Activated T-cell treated with anti-CD3 and anti-CD28 coated beads for 4 hours (primary cell): ENCODE measurements around the gene GABRR2.
"Not testable (repeated sequence)": the region's sequence is repeated elsewhere in the genome, so short reads cannot be mapped to it uniquely, and the experiment has no call there.

Experiments used
- DNase-seq: peaks from one replicate; pipeline ENCODE4 v3.0.0-alpha.2; 2020

GABRR2 gene

GRCh38 chr6:89323511-89323971, 8.4 kb upstream of the GABRR2 start:
- DNase-seq = no peak

DNA sequence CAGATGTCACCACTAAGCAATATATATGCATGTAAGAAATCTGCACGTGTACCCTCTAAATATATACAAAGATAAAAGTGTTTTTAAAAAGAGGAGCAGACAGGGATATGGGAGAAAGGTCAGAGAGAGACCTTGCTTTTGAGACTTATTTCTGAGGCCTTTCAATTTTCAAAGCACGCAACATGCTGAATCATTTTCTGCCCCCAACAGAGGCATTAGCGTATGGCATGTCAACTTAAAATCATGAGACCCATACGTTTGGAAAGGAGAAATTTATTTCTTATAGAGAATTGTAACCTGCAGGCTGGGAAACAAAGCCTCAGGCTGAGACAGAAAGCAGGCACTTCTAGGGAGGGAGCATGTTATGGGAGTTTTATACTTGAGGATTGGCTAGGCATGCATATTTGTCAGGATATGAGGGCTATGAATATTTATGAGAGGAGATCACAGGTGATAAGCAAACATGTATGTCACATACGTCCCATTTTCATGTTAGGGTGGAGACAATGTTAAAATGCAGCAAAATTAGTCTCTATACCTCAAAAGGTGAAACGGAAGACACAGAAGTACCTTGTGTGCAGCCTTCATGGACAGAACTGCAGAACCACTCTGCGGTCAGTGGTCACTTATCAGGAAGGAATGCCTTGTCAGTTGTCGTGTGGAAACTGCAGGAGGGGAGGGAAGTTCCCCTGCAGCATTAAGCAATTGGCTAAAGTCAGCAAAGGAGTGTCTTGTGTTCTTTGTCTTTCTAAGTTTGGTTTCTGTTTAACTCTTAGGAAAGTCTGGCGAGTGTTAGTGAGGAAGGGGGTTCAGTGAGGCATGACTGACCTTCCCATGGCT, 6.3 kb upstream of the GABRR2 start:
- no peak for DNase-seq

GRCh38 chr6:89320012-89320559, 5.0 kb upstream of the GABRR2 start:
- DNase-seq = no peak

DNA sequence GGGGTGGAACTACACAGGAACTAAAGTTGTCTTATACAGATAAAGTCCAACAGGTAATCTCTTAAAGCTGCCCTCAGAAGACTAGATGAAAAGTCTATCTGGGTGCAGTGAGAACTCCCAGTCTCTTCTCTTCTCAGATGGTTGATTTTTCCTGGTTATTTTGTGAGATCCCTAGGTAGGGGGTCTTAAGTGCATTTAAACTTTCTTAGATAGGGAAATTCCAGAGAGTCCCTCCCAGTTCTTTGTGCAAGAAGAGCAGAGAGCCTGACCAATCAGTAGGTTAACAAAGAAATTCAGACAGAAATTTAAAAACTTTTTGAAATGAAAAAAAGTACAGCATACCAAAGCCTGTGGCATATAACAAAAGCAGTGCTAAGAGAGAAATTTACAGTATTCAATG, 2.0 kb upstream of the GABRR2 start:
- DNase-seq = no peak

DNA sequence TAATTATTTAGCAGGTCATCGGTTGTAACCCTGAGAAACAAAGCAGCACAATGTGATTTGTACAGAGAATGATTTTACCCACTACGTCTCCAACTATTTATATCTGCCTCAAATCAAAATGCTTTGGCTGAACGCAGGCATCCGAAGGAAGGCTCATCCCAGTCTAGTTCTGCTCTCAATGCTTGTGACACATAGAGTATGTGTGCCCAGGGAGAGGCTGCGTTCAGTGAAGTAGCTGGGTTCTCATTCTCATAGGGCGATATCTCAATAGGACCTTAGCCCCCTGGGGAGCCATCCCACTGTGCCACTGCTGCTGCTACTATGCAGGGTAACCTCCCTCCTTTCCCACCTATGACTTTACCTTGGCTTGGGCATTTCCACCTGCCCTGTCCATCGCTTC, 407 bp downstream of the GABRR2 start:
- DNase-seq = no peak

DNA sequence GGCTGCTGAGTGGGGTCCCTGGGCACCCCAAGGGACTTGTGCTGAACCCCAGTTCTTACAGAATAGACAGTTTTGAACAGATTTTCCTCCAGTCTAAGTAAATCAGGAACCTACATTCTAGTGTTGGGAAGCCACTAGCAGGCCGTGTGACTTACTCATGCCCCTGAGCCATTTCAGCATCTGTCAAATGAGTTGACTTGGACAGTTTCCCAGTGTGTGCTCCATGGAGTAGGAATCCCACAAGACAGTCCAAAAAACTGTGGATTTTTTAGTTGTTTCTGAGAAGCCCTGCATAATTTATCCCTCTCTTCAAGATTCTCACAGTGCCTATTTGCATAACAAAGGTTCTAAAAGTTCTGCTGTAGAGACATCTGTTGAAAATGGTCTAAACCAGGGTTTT, 2.1 kb downstream of the GABRR2 start:
- no peak for DNase-seq

- no peak for DNase-seq
These were observed 3.1 kb downstream of the GABRR2 start for GRCh38 chr6:89311853-89312531.

DNA sequence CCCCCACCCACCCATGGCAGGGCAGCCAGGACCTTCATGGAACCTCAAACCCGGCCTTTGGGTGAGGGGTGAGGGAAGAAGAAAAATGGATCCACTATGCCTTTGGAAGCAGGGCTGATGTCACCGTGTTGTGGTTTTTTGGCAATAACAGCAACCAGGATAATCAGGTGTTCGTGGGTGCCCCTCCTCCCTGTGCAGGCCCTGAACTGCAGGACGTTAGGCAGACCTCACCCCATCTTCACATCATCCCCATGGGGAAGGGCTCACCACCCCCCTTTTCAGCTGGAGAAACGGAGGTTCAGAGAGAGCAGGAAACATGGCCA, 3.6 kb downstream of the GABRR2 start:
- DNase-seq = no peak

DNA sequence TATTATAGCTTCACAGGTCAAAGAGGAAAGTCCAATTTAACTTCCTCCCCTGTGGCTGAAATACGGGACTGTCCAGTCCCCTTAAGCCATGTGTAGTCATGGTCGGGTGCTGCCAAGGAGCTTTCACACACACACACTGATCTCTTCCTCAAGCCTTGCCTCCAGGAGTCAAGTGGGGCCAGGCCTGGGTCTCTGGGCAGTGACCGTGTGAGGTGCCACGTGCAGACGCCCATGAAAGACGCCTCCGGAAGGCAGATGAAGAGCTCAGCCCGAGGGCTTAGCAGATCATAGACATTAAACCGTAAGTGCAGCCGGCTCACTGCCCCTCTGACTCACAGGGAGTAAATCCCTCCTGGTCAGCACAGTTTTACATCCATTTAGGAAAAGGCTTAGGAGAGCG, 4.2 kb downstream of the GABRR2 start:
- DNase-seq = no peak

DNA sequence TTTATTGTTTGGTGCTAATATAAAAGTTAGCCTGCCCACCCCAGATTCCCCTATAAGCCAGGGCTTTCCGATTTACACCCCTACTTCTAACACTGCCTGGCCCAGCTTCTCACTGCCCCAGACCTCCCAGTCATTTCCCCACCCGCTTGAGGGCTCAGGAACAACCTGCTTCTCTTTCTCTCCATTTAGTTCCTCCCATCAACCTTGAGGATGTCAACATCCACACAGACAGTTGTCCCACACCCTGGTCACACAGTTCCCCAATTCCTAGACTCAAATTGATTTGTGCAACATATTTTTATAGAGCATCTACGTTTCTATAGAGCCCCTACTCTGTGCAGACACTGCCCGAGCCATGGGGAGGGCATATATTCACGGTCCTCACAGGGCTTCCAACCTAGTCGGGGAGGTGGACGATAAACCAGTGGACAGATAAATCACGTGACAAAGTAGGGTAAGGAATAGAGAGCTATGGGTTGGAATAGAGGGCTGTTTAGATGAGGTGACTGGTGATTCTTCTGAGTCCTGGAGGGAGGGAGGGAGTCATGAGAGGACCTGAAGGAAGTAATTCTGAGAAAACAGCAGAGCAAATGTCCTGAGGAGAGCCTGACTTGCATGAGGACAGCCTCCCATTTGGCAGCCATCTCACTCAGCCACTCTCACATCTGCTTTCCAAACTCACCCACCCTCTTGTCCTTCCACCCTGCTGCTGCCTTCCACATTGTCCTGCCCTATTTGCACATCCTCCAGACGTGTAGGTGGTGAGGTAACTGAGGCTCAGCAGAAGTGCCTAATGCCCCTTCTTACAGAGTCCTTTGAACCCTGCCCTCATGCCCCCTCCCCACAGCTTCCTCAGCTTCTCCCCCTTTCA, 6.3 kb downstream of the GABRR2 start:
- no peak for DNase-seq

DNA sequence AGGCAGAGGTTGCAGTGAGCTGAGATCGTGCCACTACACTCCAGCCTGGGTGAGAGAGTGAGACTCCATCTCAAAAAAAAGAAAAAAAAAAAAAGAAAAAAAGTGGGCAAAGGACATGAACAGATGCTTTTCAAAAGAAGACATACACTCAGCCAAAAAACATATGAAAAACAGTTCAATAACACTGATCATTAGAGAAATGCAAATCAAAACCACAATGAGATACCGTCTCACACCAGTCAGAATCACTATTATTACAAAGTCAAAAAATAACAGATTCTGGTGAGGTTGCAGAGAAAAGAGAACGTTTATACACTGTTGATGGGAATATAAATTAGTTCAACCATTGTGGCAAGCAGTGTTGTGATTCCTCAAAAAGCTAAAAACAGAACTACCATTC, 10.6 kb downstream of the GABRR2 start:
- DNase-seq = not testable (repeated sequence)

DNA sequence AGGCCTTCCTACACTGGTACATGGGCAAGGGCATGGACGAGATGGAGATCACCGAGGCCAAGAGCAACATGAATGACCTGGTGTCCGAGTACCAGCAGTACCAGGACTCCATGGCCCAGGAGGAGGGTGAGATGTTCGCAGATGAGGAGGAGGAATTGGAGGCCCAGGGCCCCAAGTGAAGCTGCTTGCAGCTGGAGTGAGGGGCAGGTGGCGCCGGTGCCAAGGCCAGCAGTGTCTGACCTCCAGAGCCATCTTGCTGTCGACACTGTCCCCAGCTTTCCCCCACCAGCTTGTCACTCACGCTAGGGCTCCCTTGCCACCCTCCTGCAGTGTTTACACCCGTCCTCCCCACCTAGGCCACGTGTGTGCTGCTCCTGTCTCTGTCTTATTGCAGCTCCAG, 12.2 kb downstream of the GABRR2 start:
- no peak for DNase-seq

- DNase-seq = no peak
These were observed 12.8 kb downstream of the GABRR2 start for GRCh38 chr6:89302195-89302770.

GRCh38 chr6:89301586-89302194, 13.4 kb downstream of the GABRR2 start:
- no peak for DNase-seq

DNA sequence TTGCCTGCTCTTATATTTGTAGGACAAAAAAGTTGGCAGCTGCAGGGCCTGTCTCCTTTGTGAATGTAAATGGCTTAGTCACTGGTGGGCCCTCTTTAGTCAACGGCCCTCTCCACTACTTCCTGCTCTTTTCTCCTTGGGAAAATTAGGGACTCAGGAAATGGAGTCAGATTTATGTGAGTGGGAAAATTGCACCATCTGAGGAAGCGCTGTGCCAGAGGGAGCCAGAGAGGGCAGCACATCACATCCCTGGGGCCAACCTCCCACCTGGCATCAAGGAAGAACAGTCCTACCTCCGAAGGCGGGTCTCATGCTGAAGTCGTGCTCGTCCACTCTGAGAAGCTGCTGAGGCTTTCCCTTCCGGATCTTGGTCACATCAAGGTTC, 15.6 kb downstream of the GABRR2 start:
- DNase-seq = no peak

DNA sequence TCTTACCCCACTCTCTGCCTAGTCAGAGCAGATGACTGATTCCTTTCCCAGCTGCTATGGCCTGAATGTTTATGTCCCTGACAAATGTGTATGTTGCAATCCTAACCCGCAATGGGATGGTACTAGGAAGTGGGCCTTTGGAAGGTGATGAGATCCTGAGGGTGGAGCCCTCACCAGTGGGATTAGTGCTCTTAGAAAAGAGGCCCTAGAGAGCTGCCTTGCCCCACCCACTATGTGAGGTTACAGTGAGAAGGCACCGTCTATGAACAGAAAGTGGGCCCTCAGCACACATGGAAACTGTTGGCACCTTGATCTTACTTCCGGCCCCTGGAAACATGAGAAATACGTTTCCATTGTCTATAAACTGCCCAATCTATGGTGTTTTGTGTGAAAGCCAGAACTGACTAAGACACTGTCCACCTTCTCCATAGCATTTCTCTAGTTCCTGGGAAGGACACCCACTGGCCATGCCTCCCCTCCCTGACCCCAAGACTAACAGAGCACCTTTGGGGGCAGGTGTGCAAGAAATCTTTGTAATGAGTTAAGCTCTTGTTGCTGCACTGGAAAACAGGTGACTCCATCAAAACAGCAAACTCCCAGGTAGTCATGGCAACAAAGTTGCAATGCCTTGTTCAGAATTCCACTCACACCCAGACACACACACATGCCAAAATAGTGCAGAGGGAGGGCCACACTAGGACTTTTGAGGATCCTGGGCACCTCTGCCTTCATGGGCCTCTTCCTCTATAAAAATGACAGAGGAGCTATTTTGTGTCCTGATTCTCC, 16.2 kb downstream of the GABRR2 start:
- peak; percentile 16 for DNase-seq

- DNase-seq = peak; percentile 30
These were observed 17.3 kb downstream of the GABRR2 start for GRCh38 chr6:89297695-89298351.

DNA sequence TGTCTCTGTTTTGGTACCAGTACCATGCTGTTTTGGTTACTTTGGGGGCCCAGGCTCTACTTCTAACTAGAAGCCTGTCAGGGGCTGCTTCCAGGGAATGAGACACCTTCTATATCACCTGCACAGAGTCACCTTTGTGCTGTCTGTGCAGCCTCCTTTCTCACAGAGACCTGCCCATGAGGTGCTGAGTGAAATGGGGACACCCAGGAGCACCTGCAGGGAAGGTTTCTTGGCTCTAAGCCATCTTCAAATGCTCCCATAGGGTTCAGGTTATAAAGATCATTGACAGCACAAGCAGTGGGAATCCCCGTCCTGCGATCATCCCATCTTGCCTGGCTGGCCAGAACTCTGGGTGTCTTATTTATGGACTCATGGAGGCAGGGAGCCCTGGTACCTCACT, 19.1 kb downstream of the GABRR2 start:
- no peak for DNase-seq

DNA sequence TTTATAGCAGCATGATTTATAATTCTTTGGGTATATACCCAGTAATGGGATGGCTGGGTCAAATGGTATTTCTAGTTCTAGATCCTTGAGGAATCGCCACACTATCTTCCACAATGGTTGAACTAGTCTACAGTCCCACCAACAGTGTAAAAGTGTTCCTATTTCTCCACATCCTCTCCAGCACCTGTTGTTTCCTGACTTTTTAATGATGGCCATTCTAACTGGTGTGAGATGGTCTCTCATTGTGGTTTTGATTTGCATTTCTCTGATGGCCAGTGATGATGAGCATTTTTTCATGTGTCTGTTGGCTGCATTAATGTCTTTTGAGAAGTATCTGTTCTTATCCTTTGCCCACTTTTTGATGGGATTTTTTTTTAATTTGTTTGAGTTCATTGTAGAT, 20.0 kb downstream of the GABRR2 start:
- DNase-seq = not testable (repeated sequence)

DNA sequence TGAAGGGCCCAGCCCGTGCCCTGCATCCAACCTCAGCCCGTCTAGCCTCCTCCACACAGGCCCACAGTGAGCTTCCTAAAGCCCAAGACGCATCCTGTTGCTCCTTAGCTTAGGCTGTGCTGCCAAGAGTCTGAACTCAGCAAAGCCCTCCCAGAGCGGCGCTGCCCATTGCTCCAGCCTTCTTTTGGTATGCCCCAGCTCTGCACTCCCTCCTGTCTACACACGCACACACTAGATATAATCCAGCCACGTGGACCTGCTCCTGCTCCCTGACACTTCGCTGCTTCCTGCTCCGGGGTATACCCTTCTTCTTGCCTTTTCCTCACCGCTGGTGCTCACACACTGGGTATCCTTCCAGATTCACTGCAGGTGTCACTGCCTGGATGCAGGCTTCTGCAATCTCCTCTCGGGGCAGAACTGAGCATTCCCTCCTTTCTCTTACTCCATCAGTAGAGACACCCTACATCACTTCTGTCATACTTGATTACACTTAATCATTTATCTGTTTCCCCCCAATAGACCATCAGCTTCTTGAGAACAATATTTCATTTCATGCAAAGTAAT, 23.8 kb downstream of the GABRR2 start:
- DNase-seq = no peak
